GM21515 (cell line): ENCODE results near the gene BPTF.
A peak's percentile ranks its signal among the peaks of the same experiment; 100 is the strongest.
"Not testable (repeated sequence)": the region's sequence is repeated elsewhere in the genome, so short reads cannot be mapped to it uniquely, and the experiment has no call there.

Experiments
- ATAC-seq: cut with Tn5 transposase; IDR thresholded peaks from one replicate; pipeline ENCODE4 v1.9.1; 2021; ENCODE audit not compliant: unreplicated experiment

The BPTF gene

DNA sequence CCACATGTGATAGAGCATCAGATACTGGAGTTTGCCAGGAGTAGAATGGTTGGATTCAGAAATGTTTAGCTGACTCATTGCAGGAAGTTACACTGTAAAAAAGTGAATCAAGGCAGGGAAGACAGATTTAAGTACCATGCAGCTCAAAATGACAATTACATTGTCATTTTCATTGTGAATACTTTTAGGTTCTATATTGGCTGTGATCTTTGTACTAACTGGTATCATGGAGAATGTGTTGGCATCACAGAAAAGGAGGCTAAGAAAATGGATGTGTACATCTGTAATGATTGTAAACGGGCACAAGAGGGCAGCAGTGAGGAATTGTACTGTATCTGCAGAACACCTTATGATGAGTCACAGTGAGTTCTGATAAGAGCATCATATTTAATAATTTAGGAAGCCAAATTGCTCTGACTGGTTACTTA lies 137.9 kb downstream of the BPTF start:
- ATAC-seq, result peak; percentile 78

DNA sequence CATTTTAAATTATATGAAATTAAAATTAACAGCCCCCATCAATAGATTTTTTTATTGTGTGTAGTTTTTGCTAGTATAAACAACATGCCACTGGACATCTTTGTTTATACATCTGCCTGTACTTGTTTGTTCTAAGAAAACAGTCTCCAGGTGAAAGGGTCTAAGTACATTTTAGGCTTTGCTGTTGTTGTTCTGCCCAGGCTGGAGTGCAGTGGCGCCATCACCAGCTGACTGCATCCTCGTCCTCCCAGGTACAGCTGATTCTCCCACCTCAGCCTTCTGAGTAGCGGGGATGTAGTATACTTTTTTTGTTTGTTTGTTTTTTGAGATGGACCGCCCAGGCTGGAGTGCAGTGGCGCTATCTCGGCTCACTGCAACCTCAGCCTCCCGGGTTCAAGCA lies 145.5 kb downstream of the BPTF start:
- ATAC-seq, result no peak

DNA sequence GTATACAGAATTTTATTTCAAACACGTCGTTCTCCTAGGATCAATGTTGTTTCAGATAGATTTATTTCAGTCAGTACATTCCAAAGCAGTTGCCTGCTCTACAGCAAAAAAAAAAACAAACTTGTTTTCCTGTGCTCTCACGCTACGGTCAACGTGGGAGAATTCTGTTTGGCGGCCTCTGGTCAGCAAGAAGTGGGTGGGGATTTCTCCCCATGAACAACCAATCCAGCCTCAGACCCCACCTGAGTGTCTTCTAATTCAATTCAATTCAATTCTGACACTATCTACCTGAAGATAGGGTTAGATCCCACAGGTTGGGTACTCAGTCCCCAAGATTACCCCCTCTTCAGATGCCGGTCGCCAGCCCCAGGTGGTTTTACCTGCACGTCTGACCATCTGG lies 148.9 kb downstream of the BPTF start:
- ATAC-seq, result no peak

DNA sequence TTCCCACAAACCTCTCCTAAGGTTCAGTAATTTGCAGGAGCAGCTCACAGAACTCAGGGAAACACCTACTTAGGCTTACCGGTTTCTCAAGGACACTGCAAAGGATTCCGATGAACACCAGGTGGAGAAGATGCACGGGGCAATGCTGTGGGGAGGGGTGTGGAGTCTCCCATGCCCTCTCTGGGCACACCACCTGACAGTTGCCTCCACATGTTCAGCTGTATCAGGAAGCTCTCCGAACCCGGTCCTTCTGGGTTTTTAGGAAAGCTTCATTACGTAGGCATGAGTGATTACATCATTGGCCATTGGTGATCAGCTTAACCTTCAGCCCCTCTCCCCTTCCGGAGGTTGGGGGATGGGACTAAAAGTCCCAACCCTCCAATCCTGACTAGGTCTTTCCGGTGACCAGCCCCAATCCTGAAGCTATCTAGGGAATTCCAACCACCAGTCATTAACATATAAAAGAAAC lies 149.3 kb downstream of the BPTF start:
- no peak for ATAC-seq

- not testable (repeated sequence) for ATAC-seq
These were observed 151.0 kb downstream of the BPTF start for GRCh38 chr17:67976306-67976705.

DNA sequence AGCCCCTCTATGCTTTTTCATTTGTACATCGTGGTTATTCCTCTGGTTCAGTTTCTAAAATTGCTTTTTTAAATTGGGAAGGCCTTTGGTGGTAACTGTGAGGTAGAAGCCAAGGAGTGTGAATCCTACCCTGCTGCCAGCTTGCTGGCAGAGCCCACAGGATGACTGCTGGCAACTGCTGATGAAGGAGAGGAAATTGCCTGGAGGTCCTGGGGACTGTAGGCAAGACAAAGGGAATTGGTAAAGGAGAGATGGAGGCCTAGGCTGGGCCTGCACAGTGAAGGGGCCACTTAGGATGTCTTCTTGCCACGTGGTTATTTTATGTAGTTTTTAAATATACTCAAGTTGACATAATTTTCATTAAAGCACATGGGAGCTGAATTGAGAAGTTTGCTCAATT lies 155.2 kb downstream of the BPTF start:
- no peak for ATAC-seq

- ATAC-seq, result not testable (repeated sequence)
These were observed 155.6 kb downstream of the BPTF start for GRCh38 chr17:67980883-67981282.

DNA sequence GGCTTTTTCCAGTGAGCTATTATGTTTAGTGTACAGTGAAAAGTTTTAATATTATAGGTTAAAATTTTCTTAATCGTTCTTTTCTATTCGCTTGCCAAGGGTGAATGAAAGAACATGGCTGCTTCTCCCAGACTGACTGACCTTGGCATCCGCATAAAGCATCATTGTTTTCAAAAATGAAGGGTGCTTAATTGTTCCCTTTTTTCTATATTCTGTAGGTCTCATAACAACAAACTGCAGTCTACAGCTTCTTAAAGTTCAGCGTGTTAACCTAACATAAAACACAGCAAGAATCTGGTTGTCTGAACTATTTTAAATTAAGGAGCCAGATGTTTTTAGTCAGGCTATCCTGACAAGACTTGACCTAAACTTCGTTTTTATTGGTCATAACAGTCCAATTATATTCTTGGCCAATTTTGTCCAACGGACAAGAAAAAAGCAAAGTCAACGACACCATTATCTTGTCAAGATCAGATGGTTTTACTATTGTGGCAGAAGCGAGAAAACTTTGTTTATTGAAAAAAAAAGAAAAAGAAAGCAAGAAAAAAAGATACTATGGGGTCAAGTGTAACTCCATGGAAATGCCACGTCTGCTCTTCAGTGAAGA lies 156.8 kb downstream of the BPTF start:
- no peak for ATAC-seq

DNA sequence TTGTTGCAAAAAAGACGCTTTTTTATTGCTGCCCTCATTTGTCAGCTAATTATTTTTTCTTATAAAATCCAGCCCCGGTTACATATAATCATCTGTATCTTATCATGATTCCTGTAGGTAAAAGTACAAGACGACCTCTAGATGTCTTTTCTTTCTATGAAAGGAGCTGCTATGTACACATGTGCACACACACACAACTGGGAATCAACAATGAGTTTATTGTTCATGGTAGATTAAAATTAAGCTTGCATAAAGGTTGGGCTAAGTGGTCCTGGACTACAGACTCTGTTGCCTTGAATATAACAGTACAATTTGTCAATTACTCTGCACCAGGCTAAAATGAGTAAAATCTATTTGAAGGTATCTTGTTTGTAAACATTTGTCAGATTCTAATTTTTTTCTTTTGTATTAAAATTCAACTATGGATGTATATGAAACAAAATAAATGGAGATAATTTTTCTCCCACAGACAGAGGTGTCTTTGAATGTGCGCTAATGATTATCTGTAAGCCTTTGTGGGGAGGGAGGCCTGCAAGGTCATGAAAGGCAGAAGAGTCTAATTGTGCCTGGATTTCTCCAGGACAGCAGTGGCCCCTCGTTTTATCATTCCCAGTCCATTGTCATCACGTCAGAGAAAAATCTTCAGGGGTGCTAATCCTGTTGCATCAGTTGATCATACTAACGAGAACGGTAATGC lies 157.5 kb downstream of the BPTF start:
- no peak for ATAC-seq

DNA sequence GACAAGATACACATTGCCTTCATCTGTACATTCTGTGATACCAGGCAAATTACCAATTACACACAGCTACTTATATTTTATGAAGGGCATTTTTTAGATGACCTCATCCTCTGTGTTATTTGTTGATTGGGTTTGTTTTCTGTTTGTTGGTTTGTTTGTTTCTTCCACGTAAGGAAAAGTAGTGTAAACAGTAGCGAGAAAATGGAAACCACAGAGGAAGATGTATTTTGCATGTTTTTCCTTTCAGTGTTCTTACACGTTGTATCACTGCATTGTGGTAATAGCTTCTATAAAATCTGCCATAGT lies 158.0 kb downstream of the BPTF start:
- ATAC-seq, result no peak

GRCh38 chr17:67990909-67991308 lies 165.6 kb downstream of the BPTF start:
- no peak for ATAC-seq

DNA sequence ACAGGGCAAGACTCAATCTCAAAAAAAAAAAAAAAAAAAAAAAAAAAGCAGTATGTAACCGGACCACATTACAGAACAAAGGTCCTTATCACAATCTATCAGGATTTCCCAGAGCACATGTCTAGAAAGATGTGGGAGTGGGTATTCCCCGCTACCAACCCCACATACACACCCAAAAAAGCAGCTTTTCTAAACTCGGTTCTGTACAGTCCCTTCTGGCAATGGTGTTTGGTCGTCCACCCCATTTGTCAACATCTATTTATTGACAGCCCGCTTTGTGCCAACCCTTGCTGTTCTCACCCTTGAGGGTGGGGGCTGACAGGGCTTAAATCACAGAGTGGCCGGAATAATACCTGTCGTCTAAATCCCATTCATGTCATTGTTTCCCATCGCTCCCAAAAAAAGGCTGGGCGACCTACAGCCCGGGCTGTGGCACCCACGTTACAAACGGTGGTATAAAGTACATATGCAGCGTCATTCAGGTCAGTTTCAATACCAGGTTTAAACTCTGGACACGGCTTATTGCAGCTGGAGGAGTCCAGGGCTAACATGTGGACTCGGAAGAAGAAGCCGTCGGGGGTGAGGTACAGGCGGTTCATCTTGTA lies 167.3 kb downstream of the BPTF start:
- no peak for ATAC-seq

DNA sequence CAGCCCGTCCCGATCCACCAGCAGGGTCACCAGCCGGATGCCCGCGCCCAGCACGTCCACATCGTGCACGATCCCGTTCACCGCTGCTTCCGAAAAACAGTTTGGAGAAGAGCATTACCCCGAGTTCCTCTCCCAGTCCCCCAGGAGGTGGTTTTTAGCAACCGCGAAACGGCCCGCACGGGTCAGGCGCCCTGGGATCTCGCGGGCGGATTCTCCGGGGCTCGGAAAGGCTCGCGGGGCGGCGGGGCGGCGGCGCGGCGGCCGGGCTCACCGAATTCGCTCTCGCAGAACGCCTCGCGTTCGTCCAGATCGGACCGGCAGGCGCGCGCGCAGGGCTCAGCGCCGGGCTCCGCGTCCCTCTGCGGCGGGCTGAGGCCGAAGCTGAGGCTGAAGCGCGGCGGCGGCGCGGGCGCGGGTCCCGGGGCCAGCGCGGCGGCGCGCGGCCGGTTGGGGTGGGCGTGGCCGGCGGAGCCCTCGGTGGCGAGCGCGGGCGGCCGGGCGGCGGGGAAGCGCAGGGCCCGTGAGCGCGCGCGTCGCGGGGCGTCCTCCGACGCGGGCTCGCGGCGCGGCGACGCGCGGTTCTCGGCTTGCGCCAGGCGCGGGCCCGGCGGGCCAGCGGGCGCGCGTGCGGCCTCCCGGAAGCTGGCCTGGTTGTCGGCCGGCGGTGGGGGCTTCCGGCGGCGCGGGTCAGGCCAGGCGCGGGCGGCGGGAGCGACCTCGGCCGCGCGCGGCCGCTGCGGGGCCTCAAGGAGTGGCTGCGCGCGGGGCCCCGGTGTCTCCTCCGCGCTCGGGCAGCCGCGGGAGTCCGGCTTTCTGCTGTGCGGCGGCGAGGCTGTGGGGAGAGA lies 168.1 kb downstream of the BPTF start:
- peak; percentile 68 for ATAC-seq

- no peak for ATAC-seq
These were observed 168.7 kb downstream of the BPTF start for GRCh38 chr17:67993998-67994361.

DNA sequence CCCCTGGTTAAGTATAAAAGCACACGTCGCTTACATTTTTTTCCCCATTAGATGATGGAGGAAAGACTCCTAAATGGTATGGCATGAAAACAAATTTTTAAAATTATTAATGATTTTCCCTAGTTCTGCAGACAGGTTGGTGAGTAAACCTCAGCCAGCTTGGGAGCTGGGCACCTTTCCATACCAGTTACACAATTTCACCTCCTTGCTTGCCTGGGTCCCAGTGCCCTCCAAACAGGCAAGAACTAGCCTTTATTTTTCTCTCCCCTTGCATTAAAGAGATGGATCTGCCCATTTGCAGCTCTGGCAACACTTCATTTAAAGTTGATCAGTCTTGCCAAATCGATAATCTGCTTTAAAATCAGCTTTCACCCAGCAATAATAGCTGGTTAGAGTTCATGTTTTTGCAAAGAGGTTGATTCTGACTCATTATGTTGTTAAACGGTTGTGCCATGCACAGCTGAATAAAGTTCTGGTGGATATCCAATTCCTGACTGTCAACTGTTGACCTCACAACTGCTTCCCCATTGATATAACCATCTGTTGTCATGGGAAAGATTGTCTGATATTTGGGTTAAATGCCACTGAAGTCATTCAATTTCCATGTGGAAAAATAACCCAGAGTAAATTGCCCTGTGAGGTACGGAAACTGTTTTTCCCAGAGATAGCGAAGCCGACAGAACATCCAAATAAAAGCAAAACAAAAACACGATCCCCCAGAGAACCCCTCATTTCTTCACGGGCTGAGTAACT lies 169.7 kb downstream of the BPTF start:
- no peak for ATAC-seq

GRCh38 chr17:67995570-67996263 lies 170.4 kb downstream of the BPTF start:
- no peak for ATAC-seq

- not testable (repeated sequence) for ATAC-seq
These were observed 171.2 kb downstream of the BPTF start, which contains the start of gene C17orf58 for GRCh38 chr17:67996301-67997171. TSS of gene C17orf58 (minus strand) at chr17:67996469. CDS start at chr17:67996198, 271 bp downstream.

GRCh38 chr17:67998466-67998865 lies 173.2 kb downstream of the BPTF start:
- no peak for ATAC-seq

DNA sequence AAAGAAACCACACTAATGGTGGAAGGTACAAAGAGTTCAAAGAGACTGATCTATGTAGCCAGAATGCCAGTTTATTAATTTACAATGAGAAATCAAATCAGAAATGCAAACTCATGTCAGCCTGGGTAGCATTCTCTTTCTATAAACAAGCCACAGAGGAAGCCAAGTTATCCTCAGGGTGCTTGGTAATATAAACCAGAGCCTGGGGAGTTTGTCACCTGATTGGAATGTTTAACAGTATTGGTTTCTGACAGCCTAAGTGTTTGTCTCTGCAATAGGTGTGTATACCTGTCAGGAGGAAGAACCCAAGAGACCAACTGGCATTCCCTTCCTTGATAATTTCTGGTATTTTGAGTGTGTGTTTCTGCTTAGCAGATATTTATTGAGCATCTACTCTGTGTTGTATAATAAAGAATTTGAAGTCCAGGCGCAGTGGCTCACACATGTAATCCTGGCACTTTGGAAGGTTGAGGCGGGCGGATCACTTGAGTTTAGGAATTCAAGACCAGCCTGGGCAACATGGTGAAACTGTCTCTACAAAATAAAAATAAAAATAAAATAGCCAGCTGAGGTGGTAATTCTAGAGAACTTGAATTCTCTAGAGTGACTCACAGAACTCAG lies 174.1 kb downstream of the BPTF start:
- ATAC-seq, result no peak
